Body of pancreas (tissue), 4 donors: ENCODE results near the gene SLC33A1.

Experiments
- CTCF ChIP-seq, 7 experiments: fragments of 450-650 bp in 4 of 7; fragments of 200-600 bp in 3 of 7; sonication (generic) in 3 of 7; IDR thresholded peaks; one replicate each; pipeline ENCODE4 v1.5.1; 2016 to 2019; ENCODE audit warnings: antibody characterized with exemption in 7 of 7
- POLR2A ChIP-seq, 3 donors: fragments of 450-650 bp; IDR thresholded peaks; one replicate each; pipeline ENCODE4 v1.6.1; 2016; ENCODE audit warnings: antibody characterized with exemption in 3 of 3, mild to moderate bottlenecking in 2 of 3

DNA sequence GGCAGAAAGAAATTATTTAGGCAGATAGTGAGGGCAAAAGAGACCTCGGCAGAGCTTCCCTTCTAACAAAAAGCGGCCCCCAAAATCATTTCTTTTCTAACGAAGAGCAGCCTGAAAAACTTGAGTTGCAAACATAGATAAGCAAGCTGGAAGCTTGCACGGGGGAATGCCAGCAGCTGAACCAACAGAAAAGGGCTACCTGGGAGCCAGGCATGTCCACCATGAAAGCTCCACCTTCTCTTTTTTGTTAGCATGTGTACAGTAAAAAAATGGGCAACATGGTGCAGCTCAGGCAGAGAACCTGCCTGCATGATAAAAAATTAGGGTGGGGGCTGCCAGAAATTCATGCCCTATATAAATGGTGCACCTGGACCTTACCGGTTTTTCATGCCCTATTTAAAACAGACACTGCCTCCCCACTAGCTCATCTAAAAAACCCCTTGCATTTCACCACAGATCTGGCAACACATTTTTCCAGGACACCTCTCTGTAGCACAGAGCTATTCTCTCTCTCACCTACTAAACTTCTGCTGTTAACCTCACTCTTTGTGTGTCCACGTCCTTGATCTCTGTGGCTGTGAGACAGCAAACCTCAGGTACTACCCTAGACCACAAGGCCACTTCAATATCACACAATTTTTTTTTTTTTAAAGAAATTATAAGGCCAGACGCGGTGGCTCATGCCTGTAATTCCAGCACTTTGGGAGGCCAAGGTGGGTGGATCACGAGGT lies 18.7 kb downstream of the SLC33A1 start:
- TF ChIP-seq CTCF (IDR thresholded peaks at IDR 0.05), result no peak
- TF ChIP-seq POLR2A (IDR thresholded peaks at IDR 0.05), result no peak
